22Rv1 (cell line): Measurements from ENCODE around the gene RFT1.

Experiments used
- CTCF ChIP-seq: fragments of 450-650 bp; IDR thresholded peaks from 2 replicates; pipeline ENCODE4 v1.5.1; 2017; ENCODE audit warnings: mild to moderate bottlenecking
- ZFX ChIP-seq: fragments of 450-650 bp; IDR thresholded peaks from 2 replicates; pipeline ENCODE4 v1.6.1; 2017; ENCODE audit warnings: antibody characterized with exemption, borderline replicate concordance

DNA sequence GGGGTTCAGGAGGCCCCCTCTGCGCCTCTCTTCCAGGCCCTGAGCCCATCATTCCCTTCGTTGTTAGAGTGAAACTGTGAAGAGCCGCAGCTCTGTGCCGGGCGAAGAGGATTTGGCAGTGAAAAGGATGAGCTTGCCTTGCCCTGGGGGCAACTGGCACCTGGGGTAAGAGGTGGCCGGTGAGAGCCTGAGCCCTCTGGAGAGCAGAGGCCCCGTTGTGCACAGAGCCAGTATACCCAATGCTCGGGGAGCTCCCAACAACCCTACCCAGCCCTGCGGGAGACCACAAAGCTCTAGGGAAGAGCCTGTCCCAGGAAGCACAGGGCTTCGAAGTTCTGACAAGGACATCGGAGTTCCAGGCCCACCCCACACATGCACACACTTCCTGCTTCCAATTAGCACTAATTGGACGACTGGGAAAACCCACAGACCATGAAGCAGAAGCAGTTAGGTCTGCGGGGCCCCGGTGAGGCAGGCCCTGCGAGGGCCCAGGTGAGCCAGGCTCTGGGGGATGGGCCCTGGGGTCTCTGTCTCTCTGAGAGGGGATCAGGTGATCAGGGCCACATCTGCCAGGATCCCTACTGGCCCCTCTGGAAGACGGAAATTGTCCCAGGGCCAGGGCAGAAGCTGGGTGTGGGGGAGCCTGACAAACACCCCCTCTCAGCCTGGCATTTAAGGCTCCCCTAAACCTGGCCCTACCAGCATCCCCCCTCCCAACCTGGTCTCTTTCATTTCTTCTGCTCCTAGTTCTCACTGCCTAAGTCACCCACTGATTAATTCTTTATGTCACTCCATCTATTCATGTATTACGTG is 56.5 kb downstream of the RFT1 start:
- TF ChIP-seq CTCF (no peak), ZFX (no peak)
